Fibroblast of skin of back (primary cell): ENCODE results near the gene UHRF1.
A peak's percentile ranks its signal among the peaks of the same experiment; 100 is the strongest.
"Not testable (repeated sequence)": the region's sequence is repeated elsewhere in the genome, so short reads cannot be mapped to it uniquely, and the experiment has no call there.

ENCODE experiments used
- DNase-seq: peaks from one replicate; pipeline ENCODE4 v3.0.0-alpha.2; 2013

UHRF1 gene

GRCh38 chr19:4937060-4937459 is 27.8 kb downstream of the UHRF1 start:
- no peak for DNase-seq

GRCh38 chr19:4938461-4938860 is 29.2 kb downstream of the UHRF1 start:
- DNase-seq, result not testable (repeated sequence)

GRCh38 chr19:4939466-4939865 is 30.2 kb downstream of the UHRF1 start:
- no peak for DNase-seq

GRCh38 chr19:4941638-4942169 is 32.4 kb downstream of the UHRF1 start:
- DNase-seq, result not testable (repeated sequence)

GRCh38 chr19:4950650-4951049 is 41.3 kb downstream of the UHRF1 start:
- not testable (repeated sequence) for DNase-seq

GRCh38 chr19:4951656-4952055 is 42.4 kb downstream of the UHRF1 start:
- DNase-seq, result no peak

GRCh38 chr19:4952945-4953344 is 43.6 kb downstream of the UHRF1 start:
- no peak for DNase-seq

GRCh38 chr19:4954320-4955149 is 45.2 kb downstream of the UHRF1 start:
- DNase-seq, result not testable (repeated sequence)

- DNase-seq, result no peak
Observed at GRCh38 chr19:4955274-4955673, 46.0 kb downstream of the UHRF1 start.

- DNase-seq, result no peak
Observed at GRCh38 chr19:4957981-4958380, 48.7 kb downstream of the UHRF1 start.

- no peak for DNase-seq
Observed at GRCh38 chr19:4962085-4962619, 52.9 kb downstream of the UHRF1 start.

GRCh38 chr19:4965061-4965460 is 55.8 kb downstream of the UHRF1 start:
- no peak for DNase-seq

- peak; percentile 8 for DNase-seq
Observed at GRCh38 chr19:4966591-4966990, 57.3 kb downstream of the UHRF1 start.

GRCh38 chr19:4967738-4968461 is 58.6 kb downstream of the UHRF1 start:
- DNase-seq, result peak; percentile 42

- peak; percentile 99 for DNase-seq
Observed at GRCh38 chr19:4968462-4969291, 59.4 kb downstream of the UHRF1 start, which contains the start of gene KDM4B. TSS of gene KDM4B (plus strand) at chr19:4969113. CDS start at chr19:5032891, 63,778 bp downstream.

- DNase-seq, result no peak
Observed at GRCh38 chr19:4969292-4969771, 60.0 kb downstream of the UHRF1 start.

GRCh38 chr19:4969772-4970531 is 60.7 kb downstream of the UHRF1 start:
- peak; percentile 13 for DNase-seq

GRCh38 chr19:4970558-4971423 is 61.5 kb downstream of the UHRF1 start:
- DNase-seq, result peak; percentile 13

GRCh38 chr19:4971424-4971793 is 62.1 kb downstream of the UHRF1 start:
- peak; percentile 19 for DNase-seq

GRCh38 chr19:4971816-4972495 is 62.7 kb downstream of the UHRF1 start:
- DNase-seq, result no peak
